GM12801 (cell line): ENCODE results near the gene ZW10.

Experiments
- CTCF ChIP-seq: IDR thresholded peaks from one replicate; pipeline ENCODE4 v1.5.1; 2011; ENCODE audit warnings: control low read depth; ENCODE audit not compliant: insufficient read length; ENCODE audit errors: extremely low read depth

Gene ZW10

DNA sequence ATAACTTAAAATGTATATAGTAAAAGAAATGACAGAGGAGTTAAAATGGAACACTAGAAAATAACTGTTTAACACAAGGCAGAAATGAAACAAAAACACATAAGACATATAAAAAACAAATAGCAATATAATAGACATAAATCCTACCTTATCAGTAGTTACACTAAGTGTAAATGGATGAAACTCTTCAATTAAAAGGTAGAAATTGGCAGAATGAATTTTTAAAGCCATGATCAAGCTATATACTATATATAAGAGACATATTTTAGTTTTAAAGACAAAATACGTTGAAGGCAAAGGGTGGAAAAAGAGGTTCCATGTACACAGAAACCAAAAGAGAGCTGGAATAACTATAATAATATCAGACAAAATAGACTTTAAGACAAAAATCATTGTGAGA is 62.5 kb downstream of the ZW10 start:
- no peak for TF ChIP-seq CTCF

DNA sequence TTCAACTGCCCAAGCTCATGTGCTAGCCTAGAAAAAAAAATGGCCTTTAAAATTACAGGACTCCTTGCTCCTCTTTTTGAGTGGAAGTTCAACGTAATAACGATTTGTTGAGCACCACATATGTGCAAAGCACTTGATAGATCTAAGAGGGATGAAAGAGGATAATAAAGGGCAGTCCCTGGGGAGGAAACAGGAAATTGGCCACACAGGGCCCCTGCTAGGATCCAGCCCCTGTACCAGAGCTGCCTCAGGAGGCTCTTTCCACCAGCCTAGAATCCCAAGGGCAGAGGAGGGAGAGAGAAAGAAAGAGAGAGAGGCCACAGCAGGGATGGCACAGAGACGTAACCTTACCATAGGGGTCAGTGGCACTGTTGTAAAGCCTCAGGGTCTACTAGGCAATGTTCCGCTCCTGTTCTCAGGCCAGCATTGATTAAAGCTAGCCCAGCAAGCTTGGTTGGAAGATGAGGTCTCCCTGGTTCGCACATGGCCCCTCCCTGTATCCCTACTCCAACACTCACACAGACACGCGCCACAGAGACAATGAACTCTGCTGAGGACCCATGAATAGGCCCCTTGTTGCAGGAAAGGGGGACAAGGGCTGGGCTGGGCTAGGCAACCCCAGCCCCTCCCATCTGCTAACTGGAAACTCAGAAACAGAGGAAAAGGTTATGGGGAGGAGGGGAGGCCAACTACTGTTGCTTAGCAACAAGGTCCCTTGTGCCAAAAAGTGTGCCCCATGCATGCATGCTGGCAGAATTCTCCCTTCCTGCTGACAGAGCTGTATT is 67.4 kb downstream of the ZW10 start, which contains the start of gene TMPRSS5:
Gene TMPRSS5, minus strand, starts transcription at position 438 of the 785 bp plus-strand sequence. Its CDS starts 84 bp downstream, at position 354.
- no peak for TF ChIP-seq CTCF

DNA sequence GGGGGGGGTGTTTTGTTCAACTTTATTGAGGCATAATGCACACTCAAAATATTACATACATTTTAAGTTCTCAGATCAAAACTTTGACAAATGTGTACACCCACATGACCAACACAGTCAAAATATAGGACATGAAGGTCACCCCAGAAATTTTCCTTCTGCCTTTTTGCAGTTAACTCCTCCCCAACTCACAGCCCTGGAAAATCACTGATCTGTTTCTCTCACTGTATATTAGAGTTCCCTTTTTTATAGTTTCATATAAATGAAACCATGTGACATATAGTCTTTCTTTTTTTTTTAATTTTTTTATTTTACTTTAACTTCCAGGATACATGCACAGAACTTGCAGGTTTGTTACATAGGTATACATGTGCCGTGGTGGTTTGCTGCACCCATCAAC is 72.0 kb downstream of the ZW10 start:
- TF ChIP-seq CTCF, result no peak

DNA sequence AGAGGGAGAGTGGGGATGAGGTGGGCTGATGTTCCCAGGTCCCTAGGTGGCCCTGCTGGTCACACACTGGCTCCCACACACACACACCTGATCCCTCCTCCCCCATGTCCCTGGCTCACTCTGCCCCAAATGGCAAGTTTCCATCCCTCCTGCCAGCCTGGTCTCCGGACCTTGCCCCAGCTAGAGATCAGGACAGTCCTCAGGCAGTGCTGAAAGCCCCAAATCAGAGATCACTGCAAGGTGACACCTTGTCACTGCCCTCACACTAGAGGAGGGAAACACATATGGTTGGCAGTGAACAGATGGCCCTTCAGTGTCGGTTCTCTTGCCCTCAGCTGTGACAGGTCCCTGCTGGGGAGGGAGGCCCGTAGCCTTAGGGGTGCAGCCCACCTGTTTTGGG is 75.0 kb downstream of the ZW10 start:
- no peak for TF ChIP-seq CTCF

- TF ChIP-seq CTCF, result no peak
Measured at GRCh38 chr11:113697756-113698407, 75.6 kb downstream of the ZW10 start.

DNA sequence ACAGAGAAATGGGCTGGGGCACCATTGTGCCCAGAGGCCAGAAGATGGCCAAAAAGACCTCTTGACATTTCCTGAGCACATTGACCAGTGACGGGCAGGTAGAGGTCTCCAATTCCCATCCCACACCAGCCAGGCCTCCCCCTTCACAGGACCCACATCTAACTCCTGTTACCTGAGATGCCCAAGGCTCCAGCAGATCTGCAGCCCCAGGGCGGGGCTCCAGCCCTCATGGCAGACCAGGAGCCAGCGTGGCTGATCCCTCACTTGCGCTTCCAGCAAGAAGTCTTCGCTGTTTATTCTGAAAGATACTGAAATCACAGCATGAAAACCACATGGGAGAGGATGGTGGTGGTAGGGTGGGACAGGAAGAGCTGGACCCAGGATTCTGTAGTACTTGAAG is 76.4 kb downstream of the ZW10 start:
- TF ChIP-seq CTCF, result no peak

DNA sequence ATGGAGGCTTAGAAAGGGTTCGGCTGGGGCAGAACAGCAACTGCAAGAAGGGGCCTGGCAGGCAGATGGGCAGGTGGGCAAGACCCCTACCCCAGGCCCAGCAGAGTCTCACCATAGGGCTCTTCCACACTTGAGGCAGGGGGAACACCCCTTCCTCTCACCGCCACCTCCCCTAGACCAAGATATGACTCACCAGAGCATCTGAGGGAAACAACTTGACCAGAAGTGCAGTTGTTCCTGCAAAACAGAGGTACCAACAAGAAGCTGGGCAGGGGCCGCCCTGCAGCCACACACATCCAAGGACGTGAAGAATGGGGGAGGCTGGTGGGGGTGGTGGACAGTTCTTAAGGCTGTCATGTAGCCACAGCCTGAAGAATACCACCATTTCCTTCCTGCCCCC is 78.3 kb downstream of the ZW10 start:
- no peak for TF ChIP-seq CTCF
